Measurements from ENCODE around the gene NDUFS8.

- TF ChIP-seq CTCF (conservative IDR thresholded peaks at IDR 0.05; ENCODE audit: low read depth, low read length) (no peak), POLR2A (IDR thresholded peaks at IDR 0.05; ENCODE audit: low read depth, low read length) (no peak), RCOR1 (IDR thresholded peaks at IDR 0.05; ENCODE audit: insufficient replicate concordance, low read length) (no peak), CEBPB (IDR thresholded peaks at IDR 0.05; ENCODE audit: low read depth, low read length) (no peak), NFE2L2 (IDR thresholded peaks at IDR 0.05; ENCODE audit: low read depth, low read length) (no peak), MXI1 (IDR thresholded peaks at IDR 0.05; ENCODE audit: borderline replicate concordance, low read depth, low read length) (no peak), SMC3 (IDR thresholded peaks at IDR 0.05; ENCODE audit: low read depth, low read length) (no peak), FOS (IDR thresholded peaks at IDR 0.05; ENCODE audit: low read depth, low read length) (no peak), RAD21 (IDR thresholded peaks at IDR 0.05; ENCODE audit: low read length) (no peak)
Measured at GRCh38 chr11:67999201-67999629, 31.3 kb upstream of the NDUFS8 start.
